ENCODE results near the gene CFAP119. TPM values are rescaled to one million over a fixed set of nuclear protein-coding genes. Genes with fewer than 3 reads are reported as not detected.

The CFAP119 gene
- total and polyA plus RNA-seq, 7 donors, result 0.82 to 11.9 (median 2.5) TPM; not detected in 1

GRCh38 chr16:30758988-30759491 lies 2.8 kb downstream of the CFAP119 start:
- Histone ChIP-seq H3K9me3 (no peaks in the 10 kb centered on the region), H3K4me3 (no peak overlapping the region), H3K27ac (peak overlapping the region in 1 of 4 donors; percentile 41), H3K4me1 (peaks cover 0 to 32% (median 27%) of the 10 kb centered on the region in 4 donors), H3K36me3 (peaks cover 4 to 40% (median 15%) of the 10 kb centered on the region in 4 donors), H3K27me3 (no peaks in the 10 kb centered on the region)
- TF ChIP-seq POLR2A (IDR thresholded peaks at IDR 0.05) (no peak), POLR2AphosphoS5 (IDR thresholded peaks at IDR 0.05) (no peak), EP300 (IDR thresholded peaks at IDR 0.05) (no peak), CTCF (IDR thresholded peaks at IDR 0.05) (no peak)
- intact Hi-C loops (cut with DNase I), result no loop called here
- DNase-seq, result peak; percentile 66
- 69 to 85% methylated on average over 10 of the region's 10 CpGs for WGBS, 2 donors

- Histone ChIP-seq H3K36me3 (peaks cover 0 to 48% (median 16%) of the 10 kb centered on the region in 4 donors), H3K27me3 (no peaks in the 10 kb centered on the region), H3K9me3 (no peaks in the 10 kb centered on the region), H3K4me3 (no peak overlapping the region), H3K4me1 (peaks cover 0 to 16% (median 11%) of the 10 kb centered on the region in 4 donors), H3K27ac (no peak overlapping the region)
- 92 to 95% methylated on average over 7 of the region's 7 CpGs for WGBS, 2 donors
- intact Hi-C loops (cut with DNase I), result no loop called here
- TF ChIP-seq POLR2A (IDR thresholded peaks at IDR 0.05) (no peak), CTCF (IDR thresholded peaks at IDR 0.05) (no peak)
- peak; percentile 56 for DNase-seq
These were observed 4.5 kb downstream of the CFAP119 start for GRCh38 chr16:30757316-30757715.

GRCh38 chr16:30756781-30757100 lies 5.1 kb downstream of the CFAP119 start:
- H3K9me3 ChIP-seq, result no peaks in the 10 kb centered on the region
- TF ChIP-seq POLR2AphosphoS5 (IDR thresholded peaks at IDR 0.05) (no peak), CTCF (IDR thresholded peaks at IDR 0.05) (no peak)
- H3K27ac ChIP-seq, result no peak overlapping the region
- peaks cover 0 to 54% (median 16%) of the 10 kb centered on the region in 4 donors for H3K36me3 ChIP-seq
- H3K4me3 ChIP-seq, result no peak overlapping the region
- intact Hi-C loops (cut with DNase I), result no loop called here
- DNase-seq, result peak; percentile 54
- WGBS, 2 donors, result 97% methylated on average over 13 of the region's 13 CpGs
- H3K4me1 ChIP-seq, result peaks cover 0 to 15% (median 11%) of the 10 kb centered on the region in 4 donors
- no peaks in the 10 kb centered on the region for H3K27me3 ChIP-seq

- H3K4me1 ChIP-seq, result peaks cover 0 to 10% (median 8%) of the 10 kb centered on the region in 4 donors
- H3K36me3 ChIP-seq, result peaks cover 0 to 60% (median 19%) of the 10 kb centered on the region in 4 donors
- WGBS, 2 donors, result 94% methylated on average over 20 of the region's 20 CpGs
- intact Hi-C loops (cut with DNase I), result no loop called here
- no peak overlapping the region for H3K27ac ChIP-seq
- no peak overlapping the region for H3K4me3 ChIP-seq
- no peaks in the 10 kb centered on the region for H3K27me3 ChIP-seq
- DNase-seq, result peak; percentile 50
- H3K9me3 ChIP-seq, result no peaks in the 10 kb centered on the region
- TF ChIP-seq CTCF (IDR thresholded peaks at IDR 0.05) (no peak), POLR2AphosphoS5 (IDR thresholded peaks at IDR 0.05) (no peak), EP300 (IDR thresholded peaks at IDR 0.05) (no peak), POLR2A (IDR thresholded peaks at IDR 0.05) (no peak)
These were observed 5.7 kb downstream of the CFAP119 start for GRCh38 chr16:30755955-30756780.

Data from sigmoid colon (tissue), 7 donors.